Measurements from ENCODE around the gene LPP. TPM values are rescaled to one million over a fixed set of nuclear protein-coding genes. Genes with fewer than 3 reads are reported as not detected.
A peak's percentile ranks its signal among the peaks of the same experiment; 100 is the strongest.

Gene LPP
- total and polyA plus RNA-seq, 2 of the 13 experiments (the other 11 are each of a cell fraction or from before 2014, with no cell fraction given): 19.2 to 29.9 TPM

DNA sequence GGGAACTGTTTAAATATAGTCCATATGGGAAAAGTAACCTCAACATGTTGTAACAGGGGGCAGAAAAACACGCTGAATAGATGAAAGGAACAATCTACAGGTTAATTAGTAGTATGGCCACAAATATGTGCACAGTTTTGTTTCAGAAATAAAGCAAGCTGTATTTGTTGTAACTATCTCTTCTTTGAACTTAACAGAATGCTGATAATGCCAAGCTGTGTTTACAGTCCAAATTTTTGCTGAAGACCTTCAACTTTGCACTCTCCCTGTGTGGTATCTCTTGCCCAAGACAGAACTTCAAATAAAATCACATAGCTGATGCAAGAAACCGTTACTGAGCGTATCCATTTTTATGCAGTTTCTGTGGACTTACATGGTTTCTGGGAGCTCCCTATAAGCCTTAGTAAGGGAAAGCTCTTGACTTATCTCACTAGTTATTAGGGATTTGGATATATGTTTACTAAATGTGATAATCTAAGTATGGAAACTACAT is 592.4 kb downstream of the LPP start (continued):
- TF ChIP-seq DZIP1 (CRISPR knock-in tag; IDR thresholded peaks at IDR 0.05) (no peak), AKNA (CRISPR knock-in tag; IDR thresholded peaks at IDR 0.05; ENCODE audit: borderline replicate concordance) (no peak), ZSCAN25 (CRISPR knock-in tag; IDR thresholded peaks at IDR 0.05) (no peak), DBP (CRISPR knock-in tag; IDR thresholded peaks at IDR 0.05; ENCODE audit: not compliant biosample characterization) (no peak), PHF21A (CRISPR knock-in tag; IDR thresholded peaks at IDR 0.05) (peak; percentile 96), ZNF160 (CRISPR knock-in tag; IDR thresholded peaks at IDR 0.05) (peak; percentile 50; the same call in 1 of the 2 replicates), SRF (IDR thresholded peaks at IDR 0.05; ENCODE audit: low read depth, low read length) (peak; percentile 58; the same call in 1 of the 2 replicates), ETV5 (CRISPR knock-in tag; IDR thresholded peaks at IDR 0.05; ENCODE audit: borderline replicate concordance) (peak; percentile 71; the same call in 1 of the 2 replicates), ZNF674 (CRISPR knock-in tag; IDR thresholded peaks at IDR 0.05; ENCODE audit: low read depth) (no peak), JDP2 (CRISPR knock-in tag; IDR thresholded peaks at IDR 0.05; ENCODE audit: borderline replicate concordance) (no peak; the same call in 1 of the 2 replicates), ZSCAN29 (CRISPR knock-in tag; conservative IDR thresholded peaks at IDR 0.05) (peak; percentile 85; the same call in 1 of the 2 replicates), TAF1 (CRISPR knock-in tag; IDR thresholded peaks at IDR 0.05) (no peak), ZBTB25 (CRISPR knock-in tag; IDR thresholded peaks at IDR 0.05) (peak; percentile 92), RCOR2 (CRISPR knock-in tag; IDR thresholded peaks at IDR 0.05) (peak; percentile 99), ZNF547 (CRISPR knock-in tag; IDR thresholded peaks at IDR 0.05) (no peak), ZNF138 (CRISPR knock-in tag; IDR thresholded peaks at IDR 0.05; ENCODE audit: low read depth) (no peak), ZNF263 (CRISPR knock-in tag; IDR thresholded peaks at IDR 0.05) (no peak)
- TF ChIP-seq, protein P1, sequence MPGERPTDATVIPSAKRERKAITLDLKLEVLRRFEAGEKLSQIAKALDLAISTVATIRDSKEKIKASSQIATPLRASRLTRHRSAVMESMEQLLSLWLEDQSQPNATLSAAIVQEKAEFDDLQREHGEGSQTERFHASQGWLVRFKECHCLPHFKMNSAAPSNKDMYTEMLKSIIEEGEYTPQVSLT (CRISPR knock-in tag; IDR thresholded peaks at IDR 0.05; ENCODE audit: borderline replicate concordance, low read depth): no peak
- TF ChIP-seq, protein P2, sequence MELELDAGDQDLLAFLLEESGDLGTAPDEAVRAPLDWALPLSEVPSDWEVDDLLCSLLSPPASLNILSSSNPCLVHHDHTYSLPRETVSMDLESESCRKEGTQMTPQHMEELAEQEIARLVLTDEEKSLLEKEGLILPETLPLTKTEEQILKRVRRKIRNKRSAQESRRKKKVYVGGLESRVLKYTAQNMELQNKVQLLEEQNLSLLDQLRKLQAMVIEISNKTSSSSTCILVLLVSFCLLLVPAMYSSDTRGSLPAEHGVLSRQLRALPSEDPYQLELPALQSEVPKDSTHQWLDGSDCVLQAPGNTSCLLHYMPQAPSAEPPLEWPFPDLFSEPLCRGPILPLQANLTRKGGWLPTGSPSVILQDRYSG (CRISPR knock-in tag; IDR thresholded peaks at IDR 0.05): no peak
